T-helper 22 cell (primary cell): ENCODE results near the gene CASQ2.

Source experiments
- DNase-seq: peaks from one replicate; pipeline ENCODE4 v3.0.0-alpha.2; 2020; ENCODE audit warnings: low read depth

CASQ2 gene

GRCh38 chr1:115661157-115661556 lies 107.4 kb downstream of the CASQ2 start:
- DNase-seq = no peak

- DNase-seq = no peak
Measured at GRCh38 chr1:115660151-115660550, 108.4 kb downstream of the CASQ2 start.

- DNase-seq = no peak
Measured at GRCh38 chr1:115658646-115659045, 109.9 kb downstream of the CASQ2 start.

- no peak for DNase-seq
Measured at GRCh38 chr1:115656461-115657077, 111.9 kb downstream of the CASQ2 start.

GRCh38 chr1:115655916-115656315 lies 112.6 kb downstream of the CASQ2 start:
- no peak for DNase-seq

- DNase-seq = no peak
Measured at GRCh38 chr1:115655306-115655663, 113.2 kb downstream of the CASQ2 start.

- DNase-seq = no peak
Measured at GRCh38 chr1:115654663-115655305, 113.7 kb downstream of the CASQ2 start.

- no peak for DNase-seq
Measured at GRCh38 chr1:115654125-115654524, 114.4 kb downstream of the CASQ2 start.

GRCh38 chr1:115652236-115652788 lies 116.2 kb downstream of the CASQ2 start:
- no peak for DNase-seq

GRCh38 chr1:115651391-115651790 lies 117.1 kb downstream of the CASQ2 start:
- no peak for DNase-seq

- no peak for DNase-seq
Measured at GRCh38 chr1:115650961-115651360, 117.6 kb downstream of the CASQ2 start.
